Measurements from ENCODE around the gene NEDD9. TPM values are rescaled to one million over a fixed set of nuclear protein-coding genes. Genes with fewer than 3 reads are reported as not detected.

NEDD9 gene
- total and polyA plus RNA-seq, 2 of the 13 experiments (the other 11 are each of a cell fraction or from before 2014, with no cell fraction given), result 27.1 to 389 TPM

- DNase-seq (ENCODE audit: low spot score) (no peak), FAIRE-seq (no peak), ATAC-seq (no peak)
- Histone ChIP-seq H3K27me3 (ENCODE audit: control insufficient read depth in 1 of 2, insufficient read depth in 2 of 2, low read length in 2 of 2) (no peaks in the 10 kb centered on the region), H3K4me3 (replicated peaks in 1 of 3; ENCODE audit: insufficient read depth in 1 of 3, low read depth in 2 of 3, low read length in 3 of 3) (no peak overlapping the region), H3K4me2 (ENCODE audit: low read depth, low read length) (no peak overlapping the region), H3K4me1 (ENCODE audit: insufficient read depth, low read length) (peaks cover 51% of the 10 kb centered on the region), H4K20me1 (ENCODE audit: insufficient read depth, low read length) (no peaks in the 10 kb centered on the region), H3K9ac (ENCODE audit: insufficient read depth, low read depth, low read length) (no peak overlapping the region), H3K27ac (ENCODE audit: extremely low read length, insufficient read depth, low read length) (no peak overlapping the region), H3K36me3 (replicated peaks in 1 of 2; ENCODE audit: control insufficient read depth in 1 of 2, insufficient read depth in 2 of 2, low read length in 2 of 2) (no peaks in the 10 kb centered on the region), H3K9me3 (ENCODE audit: low read length) (peaks cover 6% of the 10 kb centered on the region), H3K79me2 (ENCODE audit: insufficient read depth, low read length) (no peaks in the 10 kb centered on the region), H2AFZ (ENCODE audit: low read length) (no peak overlapping the region)
- ChIA-PET POLR2A (no interaction called here), CTCF (ENCODE audit: low intra/inter-chr PET ratio, low total read pairs) (no interaction called here)
- TF ChIP-seq ZMYM4 (CRISPR knock-in tag; IDR thresholded peaks at IDR 0.05) (no peak), DBP (CRISPR knock-in tag; IDR thresholded peaks at IDR 0.05; ENCODE audit: not compliant biosample characterization) (no peak), NR3C1 (CRISPR knock-in tag; IDR thresholded peaks at IDR 0.05) (no peak), EED (CRISPR knock-in tag; IDR thresholded peaks at IDR 0.05) (no peak), MLLT10 (CRISPR knock-in tag; IDR thresholded peaks at IDR 0.05) (no peak), CC2D1A (CRISPR knock-in tag; IDR thresholded peaks at IDR 0.05) (no peak), ZNF484 (CRISPR knock-in tag; IDR thresholded peaks at IDR 0.05; ENCODE audit: borderline replicate concordance, low read depth) (no peak)
- in situ Hi-C loops (cut with HindIII; ENCODE audit: extremely low pct_ligation_motif_present, low pct_unique_long_range_greater_than_20kb) (no loop called here), intact Hi-C loops (cut with micrococcal nuclease; ENCODE audit: unreplicated experiment) (no loop called here)
- 91% methylated on average over 1 of the region's 1 CpG for WGBS (ENCODE audit: low lambda C conversion rate)
- BruUV-seq (replicated peaks), result no TSS peak
Observed at GRCh38 chr6:11253594-11253993, 21.1 kb upstream of the NEDD9 start.

DNA sequence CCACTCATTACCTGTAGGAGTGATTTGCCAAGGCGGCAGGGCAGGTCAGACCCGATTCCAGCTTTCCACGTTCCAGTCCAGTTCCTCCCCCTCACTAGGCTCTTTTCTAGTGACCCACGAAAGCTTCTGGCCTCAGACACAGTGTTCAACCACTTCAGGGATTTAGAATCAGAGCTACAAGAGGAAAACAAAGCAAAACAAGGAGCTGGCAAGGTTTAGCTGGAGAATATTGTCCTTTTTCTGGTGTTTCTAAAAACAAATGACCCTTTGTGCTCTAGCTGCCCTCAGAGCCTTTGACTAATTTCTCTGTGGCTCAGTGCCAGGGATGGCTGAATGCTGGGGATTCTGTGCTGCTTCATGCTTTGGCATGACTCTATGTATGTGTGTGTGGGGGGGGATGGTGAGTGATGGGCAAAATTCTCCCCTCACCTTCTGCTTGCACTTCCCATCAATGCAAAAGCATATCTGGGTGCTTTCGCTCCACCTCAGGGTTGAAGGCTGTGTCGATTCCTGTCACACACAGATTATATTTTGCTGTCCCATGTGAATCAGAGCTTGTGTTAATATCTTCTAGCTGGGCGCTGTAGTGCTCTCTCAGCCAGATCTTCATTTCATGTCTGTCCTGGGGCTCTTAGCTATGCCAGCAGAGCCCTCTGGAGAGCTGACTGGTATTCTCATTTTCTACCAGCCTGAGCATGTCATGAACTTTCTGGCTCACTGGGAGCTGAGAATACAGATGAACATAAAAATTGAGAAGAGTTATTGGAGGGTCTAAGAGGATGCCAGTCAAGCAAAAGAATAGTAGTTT, 19.3 kb upstream of the NEDD9 start:
- Histone ChIP-seq H3K27me3 (ENCODE audit: control insufficient read depth in 1 of 2, insufficient read depth in 2 of 2, low read length in 2 of 2) (no peaks in the 10 kb centered on the region), H3K36me3 (replicated peaks in 1 of 2; ENCODE audit: control insufficient read depth in 1 of 2, insufficient read depth in 2 of 2, low read length in 2 of 2) (no peaks in the 10 kb centered on the region), H3K4me3 (replicated peaks in 1 of 3; ENCODE audit: insufficient read depth in 1 of 3, low read depth in 2 of 3, low read length in 3 of 3) (no peak overlapping the region), H3K9ac (ENCODE audit: insufficient read depth, low read depth, low read length) (peak overlapping the region; percentile 6), H4K20me1 (ENCODE audit: insufficient read depth, low read length) (no peaks in the 10 kb centered on the region), H2AFZ (ENCODE audit: low read length) (peak overlapping the region; percentile 88), H3K9me3 (ENCODE audit: low read length) (peaks cover 6% of the 10 kb centered on the region), H3K4me2 (ENCODE audit: low read depth, low read length) (peak overlapping the region; percentile 25), H3K79me2 (ENCODE audit: insufficient read depth, low read length) (no peaks in the 10 kb centered on the region), H3K27ac (ENCODE audit: extremely low read length, insufficient read depth, low read length) (peak overlapping the region; percentile 46), H3K4me1 (ENCODE audit: insufficient read depth, low read length) (peaks cover 33% of the 10 kb centered on the region)
- WGBS (ENCODE audit: low lambda C conversion rate), result 73% methylated on average over 7 of the region's 7 CpGs
- DNase-seq (ENCODE audit: low spot score), result peak; percentile 84
- ATAC-seq, result peak; percentile 89
- no TSS peak for BruUV-seq (replicated peaks)
- in situ Hi-C loops (cut with HindIII; ENCODE audit: extremely low pct_ligation_motif_present, low pct_unique_long_range_greater_than_20kb), result no loop called here
- ChIA-PET CTCF (ENCODE audit: low intra/inter-chr PET ratio, low total read pairs) (no interaction called here), POLR2A (interaction anchor here (0.8 to 1.7 kb wide), 3 partner anchors 10 to 48 kb away, joined by 3 to 8 read pairs (median 4); partner anchors contain the start of gene NEDD9)
- FAIRE-seq, result peak; percentile 15
- intact Hi-C loops (cut with micrococcal nuclease; ENCODE audit: unreplicated experiment), result no loop called here
- no peak for TF ChIP-seq ZNF556 (CRISPR knock-in tag; IDR thresholded peaks at IDR 0.05; ENCODE audit: borderline replicate concordance)
- TF ChIP-seq, protein P1, sequence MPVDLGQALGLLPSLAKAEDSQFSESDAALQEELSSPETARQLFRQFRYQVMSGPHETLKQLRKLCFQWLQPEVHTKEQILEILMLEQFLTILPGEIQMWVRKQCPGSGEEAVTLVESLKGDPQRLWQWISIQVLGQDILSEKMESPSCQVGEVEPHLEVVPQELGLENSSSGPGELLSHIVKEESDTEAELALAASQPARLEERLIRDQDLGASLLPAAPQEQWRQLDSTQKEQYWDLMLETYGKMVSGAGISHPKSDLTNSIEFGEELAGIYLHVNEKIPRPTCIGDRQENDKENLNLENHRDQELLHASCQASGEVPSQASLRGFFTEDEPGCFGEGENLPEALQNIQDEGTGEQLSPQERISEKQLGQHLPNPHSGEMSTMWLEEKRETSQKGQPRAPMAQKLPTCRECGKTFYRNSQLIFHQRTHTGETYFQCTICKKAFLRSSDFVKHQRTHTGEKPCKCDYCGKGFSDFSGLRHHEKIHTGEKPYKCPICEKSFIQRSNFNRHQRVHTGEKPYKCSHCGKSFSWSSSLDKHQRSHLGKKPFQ (CRISPR knock-in tag; IDR thresholded peaks at IDR 0.05; ENCODE audit: insufficient replicate concordance), result no peak
- no peak for TF ChIP-seq ZNF652 (CRISPR knock-in tag; IDR thresholded peaks at IDR 0.05; ENCODE audit: borderline replicate concordance, low read depth)
- TF ChIP-seq EP300 (IDR thresholded peaks at IDR 0.05; ENCODE audit: low read depth in 2 of 2, low read length in 2 of 2), result peak in 1 of 2 experiments; percentile 39; a peak in 1 of 4 replicates
- TF ChIP-seq EP300 (CRISPR knock-in tag; IDR thresholded peaks at IDR 0.05; ENCODE audit: borderline replicate concordance), result no peak
- TF ChIP-seq, protein P2, sequence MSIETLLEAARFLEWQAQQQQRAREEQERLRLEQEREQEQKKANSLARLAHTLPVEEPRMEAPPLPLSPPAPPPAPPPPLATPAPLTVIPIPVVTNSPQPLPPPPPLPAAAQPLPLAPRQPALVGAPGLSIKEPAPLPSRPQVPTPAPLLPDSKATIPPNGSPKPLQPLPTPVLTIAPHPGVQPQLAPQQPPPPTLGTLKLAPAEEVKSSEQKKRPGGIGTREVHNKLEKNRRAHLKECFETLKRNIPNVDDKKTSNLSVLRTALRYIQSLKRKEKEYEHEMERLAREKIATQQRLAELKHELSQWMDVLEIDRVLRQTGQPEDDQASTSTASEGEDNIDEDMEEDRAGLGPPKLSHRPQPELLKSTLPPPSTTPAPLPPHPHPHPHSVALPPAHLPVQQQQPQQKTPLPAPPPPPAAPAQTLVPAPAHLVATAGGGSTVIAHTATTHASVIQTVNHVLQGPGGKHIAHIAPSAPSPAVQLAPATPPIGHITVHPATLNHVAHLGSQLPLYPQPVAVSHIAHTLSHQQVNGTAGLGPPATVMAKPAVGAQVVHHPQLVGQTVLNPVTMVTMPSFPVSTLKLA (IDR thresholded peaks at IDR 0.05), result no peak
- TF ChIP-seq JUND (CRISPR knock-in tag; IDR thresholded peaks at IDR 0.05), result no peak
- no peak for TF ChIP-seq FLYWCH1 (CRISPR knock-in tag; IDR thresholded peaks at IDR 0.05)

Measured in HepG2 (cell line).